ENCODE measurements around the gene ZNF583.

ZNF583 gene

DNA sequence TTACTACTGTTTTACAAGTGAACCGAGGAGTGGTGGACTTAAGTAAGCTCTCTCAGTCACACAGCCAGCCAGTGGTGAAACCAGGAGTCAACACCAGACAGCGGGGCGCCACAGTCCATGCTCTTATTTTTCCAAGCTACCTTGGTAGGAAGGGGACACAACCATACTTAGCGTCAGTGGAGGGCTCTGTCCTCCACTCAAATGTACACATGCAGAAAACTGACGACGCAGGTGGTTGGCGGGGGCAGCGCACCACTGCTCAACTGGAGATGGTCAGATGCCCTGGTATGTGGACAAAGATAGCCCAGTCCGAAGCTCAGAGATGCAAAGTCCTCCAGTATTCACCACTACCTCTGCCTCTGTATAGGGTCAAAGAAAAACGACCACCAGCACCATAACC, 72.0 kb downstream of the ZNF583 start:
- TF ChIP-seq, protein P1, sequence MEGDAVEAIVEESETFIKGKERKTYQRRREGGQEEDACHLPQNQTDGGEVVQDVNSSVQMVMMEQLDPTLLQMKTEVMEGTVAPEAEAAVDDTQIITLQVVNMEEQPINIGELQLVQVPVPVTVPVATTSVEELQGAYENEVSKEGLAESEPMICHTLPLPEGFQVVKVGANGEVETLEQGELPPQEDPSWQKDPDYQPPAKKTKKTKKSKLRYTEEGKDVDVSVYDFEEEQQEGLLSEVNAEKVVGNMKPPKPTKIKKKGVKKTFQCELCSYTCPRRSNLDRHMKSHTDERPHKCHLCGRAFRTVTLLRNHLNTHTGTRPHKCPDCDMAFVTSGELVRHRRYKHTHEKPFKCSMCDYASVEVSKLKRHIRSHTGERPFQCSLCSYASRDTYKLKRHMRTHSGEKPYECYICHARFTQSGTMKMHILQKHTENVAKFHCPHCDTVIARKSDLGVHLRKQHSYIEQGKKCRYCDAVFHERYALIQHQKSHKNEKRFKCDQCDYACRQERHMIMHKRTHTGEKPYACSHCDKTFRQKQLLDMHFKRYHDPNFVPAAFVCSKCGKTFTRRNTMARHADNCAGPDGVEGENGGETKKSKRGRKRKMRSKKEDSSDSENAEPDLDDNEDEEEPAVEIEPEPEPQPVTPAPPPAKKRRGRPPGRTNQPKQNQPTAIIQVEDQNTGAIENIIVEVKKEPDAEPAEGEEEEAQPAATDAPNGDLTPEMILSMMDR (IDR thresholded peaks at IDR 0.05; ENCODE audit: extremely low read depth, missing control alignments): no peak
- no peak for DNase-seq (ENCODE audit: low spot score)
